SK-N-MC (cell line): ENCODE data around the gene EIF2A.

Experiments
- EZH2 ChIP-seq: fragments of 200-600 bp; sonication (generic); IDR thresholded peaks from one replicate; pipeline ENCODE4 v1.6.1; 2017; ENCODE audit warnings: antibody characterized with exemption
- POLR2AphosphoS5 ChIP-seq: IDR thresholded peaks from 2 replicates; pipeline ENCODE4 v1.6.1; 2012; ENCODE audit warnings: mild to moderate bottlenecking, low read depth, low read length, borderline replicate concordance

DNA sequence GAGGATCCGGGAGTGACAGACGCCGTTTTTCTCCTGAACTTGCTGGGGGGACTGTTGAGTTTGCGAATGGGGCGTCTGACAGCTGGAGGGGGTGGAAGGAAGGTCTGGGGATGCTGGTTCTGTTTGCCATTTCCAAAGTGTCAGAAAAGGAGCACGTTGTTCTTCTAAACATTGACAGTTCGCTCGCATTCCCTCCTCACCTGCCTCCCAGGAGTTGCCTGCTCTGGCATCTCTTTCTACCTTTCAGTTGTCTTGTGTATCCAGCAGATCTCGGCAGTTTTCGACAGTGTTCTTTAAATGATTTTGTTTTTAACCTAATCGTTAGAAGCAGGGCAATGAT is 57.4 kb downstream of the EIF2A start:
- TF ChIP-seq EZH2 (no peak), POLR2AphosphoS5 (no peak)
